ENCODE measurements around the gene TMEM190.

GRCh38 chr19:55339105-55339888 is 37.3 kb upstream of the TMEM190 start, which contains the start of gene KMT5C:
- no peak for TF ChIP-seq CTCF (IDR thresholded peaks at IDR 0.05)
- no peak for TF ChIP-seq EZH2 (IDR thresholded peaks at IDR 0.05; ENCODE audit: borderline replicate concordance, insufficient read depth, low read depth, low read length, poor library complexity, severe bottlenecking)

Measured in B cell (primary cell).